DOHH2 (cell line): ENCODE results near the gene GSK3A.

Source experiments
- H3F3A ChIP-seq: fragments of 200-600 bp; sonication (generic), shearing (Covaris generic); 2 replicates; pipeline ENCODE4 v1.6.0; 2016; ENCODE audit warnings: antibody characterized with exemption, mild to moderate bottlenecking; ENCODE audit not compliant: control insufficient read depth, insufficient read depth
- H3K27ac ChIP-seq: fragments of 200-600 bp; sonication (generic); 2 replicates; pipeline ENCODE4 v1.5.1; 2014; ENCODE audit warnings: low read depth, mild to moderate bottlenecking, low read length, moderate library complexity
- H3K27me3 ChIP-seq: fragments of 200-600 bp; sonication (generic); 2 replicates; pipeline ENCODE4 v1.6.1; 2014; ENCODE audit warnings: mild to moderate bottlenecking, low read length, mixed read lengths; ENCODE audit not compliant: control insufficient read depth
- H3K36me3 ChIP-seq: fragments of 200-600 bp; sonication (generic); 2 replicates; pipeline ENCODE4 v1.6.1; 2014; ENCODE audit warnings: mild to moderate bottlenecking, low read length, moderate library complexity, mixed read lengths; ENCODE audit not compliant: control insufficient read depth
- H3K4me1 ChIP-seq: fragments of 200-600 bp; sonication (generic); 2 replicates; pipeline ENCODE4 v1.6.1; 2014; ENCODE audit warnings: mild to moderate bottlenecking, low read length, mixed read lengths; ENCODE audit not compliant: control insufficient read depth
- H3K4me2 ChIP-seq: fragments of 200-600 bp; sonication (generic); 2 replicates; pipeline ENCODE4 v1.6.0; 2014; ENCODE audit warnings: mild to moderate bottlenecking, low read length, moderate library complexity
- H3K4me3 ChIP-seq: fragments of 200-600 bp; sonication (generic); 2 replicates; pipeline ENCODE4 v1.5.1; 2014; ENCODE audit warnings: mild to moderate bottlenecking, low read length, mixed read lengths
- H3K79me2 ChIP-seq: fragments of 200-600 bp; sonication (generic); 2 replicates; pipeline ENCODE4 v1.6.1; 2014; ENCODE audit warnings: mild to moderate bottlenecking, low read length, mixed read lengths; ENCODE audit not compliant: control insufficient read depth
- H3K9me2 ChIP-seq: fragments of 200-600 bp; sonication (generic); replicated peaks from 2 replicates; pipeline ENCODE4 v1.6.1; 2014; ENCODE audit warnings: mild to moderate bottlenecking, low read length, mixed read lengths; ENCODE audit not compliant: control insufficient read depth
- H3K9me3 ChIP-seq: fragments of 200-600 bp; sonication (generic); 2 replicates; pipeline ENCODE4 v1.6.1; 2014; ENCODE audit warnings: antibody characterized with exemption, low read length, mixed read lengths; ENCODE audit not compliant: control insufficient read depth, insufficient read depth
- H4K20me1 ChIP-seq: fragments of 200-600 bp; sonication (generic); 2 replicates; pipeline ENCODE4 v1.6.0; 2014; ENCODE audit warnings: low read depth, mild to moderate bottlenecking, antibody characterized with exemption, low read length, moderate library complexity; ENCODE audit not compliant: control insufficient read depth, insufficient read depth
- EZH2phosphoT487 ChIP-seq: fragments of 200-600 bp; sonication (generic); IDR thresholded peaks from 2 replicates; pipeline ENCODE4 v1.6.1; 2017; ENCODE audit warnings: borderline replicate concordance, mild to moderate bottlenecking, antibody characterized with exemption, low read length, moderate library complexity, mixed read lengths
- TF ChIP-seq, protein P1 (sequence below): fragments of 200-600 bp; sonication (generic); IDR thresholded peaks from one replicate; pipeline ENCODE4 v1.5.1; 2014; ENCODE audit warnings: antibody characterized with exemption, mild to moderate bottlenecking, low read depth, low read length; ENCODE audit not compliant: poor library complexity, severe bottlenecking

GSK3A gene

DNA sequence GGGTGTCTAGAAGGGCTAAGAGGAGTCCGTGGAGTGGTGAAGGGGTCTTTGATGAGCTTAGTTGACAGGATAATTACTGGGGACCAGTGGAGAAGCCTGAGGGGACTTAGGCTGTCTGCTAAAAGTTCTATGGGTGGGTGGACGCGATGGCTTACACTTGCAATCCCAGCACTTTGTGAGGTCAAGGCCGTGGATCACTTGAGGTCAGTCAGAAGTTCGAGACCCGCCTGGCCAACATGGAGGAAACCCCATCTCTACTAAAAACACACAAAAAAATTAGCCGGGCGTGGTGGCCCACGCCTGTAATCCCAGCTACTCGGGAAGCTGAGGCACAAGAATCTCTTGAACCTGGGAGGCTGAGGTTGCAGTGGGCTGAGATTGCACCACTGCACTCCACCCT lies 2.8 kb upstream of the GSK3A start:
- Histone ChIP-seq H3K4me2 (peak overlapping the region; percentile 89), H3K4me1 (peaks cover 23% of the 10 kb centered on the region), H3K4me3 (peak overlapping the region; percentile 88), H3K9me3 (no peaks in the 10 kb centered on the region), H3K79me2 (peaks cover 40% of the 10 kb centered on the region), H3K9me2 (no peaks in the 10 kb centered on the region), H4K20me1 (no peaks in the 10 kb centered on the region), H3K27me3 (no peaks in the 10 kb centered on the region), H3F3A (peaks cover 22% of the 10 kb centered on the region), H3K27ac (peak overlapping the region; percentile 73), H3K36me3 (peaks cover 34% of the 10 kb centered on the region)
- TF ChIP-seq, protein P1, sequence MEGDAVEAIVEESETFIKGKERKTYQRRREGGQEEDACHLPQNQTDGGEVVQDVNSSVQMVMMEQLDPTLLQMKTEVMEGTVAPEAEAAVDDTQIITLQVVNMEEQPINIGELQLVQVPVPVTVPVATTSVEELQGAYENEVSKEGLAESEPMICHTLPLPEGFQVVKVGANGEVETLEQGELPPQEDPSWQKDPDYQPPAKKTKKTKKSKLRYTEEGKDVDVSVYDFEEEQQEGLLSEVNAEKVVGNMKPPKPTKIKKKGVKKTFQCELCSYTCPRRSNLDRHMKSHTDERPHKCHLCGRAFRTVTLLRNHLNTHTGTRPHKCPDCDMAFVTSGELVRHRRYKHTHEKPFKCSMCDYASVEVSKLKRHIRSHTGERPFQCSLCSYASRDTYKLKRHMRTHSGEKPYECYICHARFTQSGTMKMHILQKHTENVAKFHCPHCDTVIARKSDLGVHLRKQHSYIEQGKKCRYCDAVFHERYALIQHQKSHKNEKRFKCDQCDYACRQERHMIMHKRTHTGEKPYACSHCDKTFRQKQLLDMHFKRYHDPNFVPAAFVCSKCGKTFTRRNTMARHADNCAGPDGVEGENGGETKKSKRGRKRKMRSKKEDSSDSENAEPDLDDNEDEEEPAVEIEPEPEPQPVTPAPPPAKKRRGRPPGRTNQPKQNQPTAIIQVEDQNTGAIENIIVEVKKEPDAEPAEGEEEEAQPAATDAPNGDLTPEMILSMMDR = no peak
- no peak for TF ChIP-seq EZH2phosphoT487

DNA sequence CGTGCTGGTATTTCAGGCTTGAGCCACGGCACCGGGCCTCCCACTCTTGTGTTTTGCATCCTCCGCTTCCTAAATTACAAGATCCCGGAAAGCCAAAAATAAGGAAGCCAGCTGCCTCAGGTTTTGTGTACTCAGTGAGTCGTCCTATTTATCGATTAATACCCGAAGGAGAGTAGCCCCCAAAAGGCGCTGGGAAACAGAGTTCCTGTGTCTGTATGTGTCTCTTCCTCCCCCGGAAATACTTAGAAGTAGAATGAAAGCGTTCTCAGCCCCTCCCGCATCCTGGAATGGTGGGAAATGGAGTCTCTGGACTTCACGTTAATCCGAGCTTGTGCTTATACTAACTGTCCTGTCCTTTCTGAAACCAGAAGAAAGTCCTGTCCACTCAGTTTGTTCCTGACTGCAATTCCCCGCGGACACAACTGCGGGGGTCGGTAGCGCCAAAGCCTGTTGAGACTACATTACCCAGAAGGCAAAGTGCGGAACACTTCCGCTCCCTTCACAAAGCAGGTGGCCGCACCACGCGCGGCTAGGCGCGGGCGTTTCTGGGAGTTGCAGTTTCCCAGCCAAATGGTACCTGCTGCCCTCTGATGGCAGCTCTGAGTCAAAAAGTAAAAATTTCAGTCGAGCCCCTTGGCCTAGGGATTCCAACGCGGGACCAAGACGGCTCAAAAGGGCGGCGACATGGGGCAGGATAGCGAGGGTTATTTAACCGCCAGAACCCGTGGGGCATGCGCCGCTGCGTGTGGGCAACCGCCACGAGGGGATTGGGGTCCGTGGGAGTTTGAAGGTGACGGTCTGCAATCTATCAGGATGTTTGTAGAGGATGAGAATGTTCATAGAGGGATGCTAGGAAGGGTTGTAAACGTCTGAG lies 2.2 kb upstream of the GSK3A start:
- Histone ChIP-seq H4K20me1 (no peaks in the 10 kb centered on the region), H3K27me3 (no peaks in the 10 kb centered on the region), H3K27ac (peak overlapping the region; percentile 73), H3K36me3 (peaks cover 34% of the 10 kb centered on the region), H3K9me2 (no peaks in the 10 kb centered on the region), H3K4me2 (peak overlapping the region; percentile 89), H3K79me2 (peaks cover 40% of the 10 kb centered on the region), H3K4me1 (peaks cover 30% of the 10 kb centered on the region), H3K9me3 (no peaks in the 10 kb centered on the region), H3F3A (peaks cover 22% of the 10 kb centered on the region), H3K4me3 (peak overlapping the region; percentile 88)
- no peak for TF ChIP-seq EZH2phosphoT487
- TF ChIP-seq, protein P1 = peak; percentile 81

DNA sequence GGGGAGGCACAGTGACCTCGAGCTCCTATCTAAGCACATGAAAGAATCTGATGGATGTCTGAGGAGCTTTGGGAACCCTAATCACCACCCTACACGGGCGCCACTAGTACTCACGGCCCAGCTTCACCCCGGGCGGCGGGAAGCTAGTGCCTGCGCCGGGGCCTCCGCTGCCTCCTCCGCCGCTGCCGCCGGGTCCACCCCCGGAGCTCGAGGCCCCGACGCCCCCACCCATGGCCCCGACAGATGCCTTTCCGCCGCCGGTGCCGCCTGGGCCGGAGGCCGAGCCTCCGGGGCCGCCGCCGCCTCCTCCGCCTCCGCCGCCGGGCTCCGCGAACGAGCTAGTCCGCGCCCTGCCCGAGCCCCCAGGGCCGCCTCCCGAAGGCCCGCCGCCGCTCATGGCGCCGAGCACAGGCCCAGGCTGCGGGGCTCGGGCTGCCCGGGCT lies 312 bp downstream of the GSK3A start:
- peaks cover 34% of the 10 kb centered on the region for H3K4me1 ChIP-seq
- H3K9me2 ChIP-seq = no peaks in the 10 kb centered on the region
- H3F3A ChIP-seq = peaks cover 22% of the 10 kb centered on the region
- peaks cover 52% of the 10 kb centered on the region for H3K79me2 ChIP-seq
- H3K9me3 ChIP-seq = no peaks in the 10 kb centered on the region
- TF ChIP-seq, protein P1 = no peak
- TF ChIP-seq EZH2phosphoT487 = no peak
- no peaks in the 10 kb centered on the region for H3K27me3 ChIP-seq
- H3K27ac ChIP-seq = peak overlapping the region; percentile 1; the same call in 1 of the 2 replicates
- peak overlapping the region; percentile 80 for H3K4me2 ChIP-seq
- no peaks in the 10 kb centered on the region for H4K20me1 ChIP-seq
- peaks cover 32% of the 10 kb centered on the region for H3K36me3 ChIP-seq
- peak overlapping the region; percentile 88 for H3K4me3 ChIP-seq
